WTC11 (cell line): ENCODE data around the gene PSME2. TPM values are rescaled to one million over a fixed set of nuclear protein-coding genes. Genes with fewer than 3 reads are reported as not detected.

ENCODE experiments used
- ATF1 ChIP-seq: sonication (generic); formaldehyde crosslinking; IDR thresholded peaks from 2 replicates; pipeline ENCODE4 v1.8.1; 2023; ENCODE audit warnings: mild to moderate bottlenecking, moderate library complexity, missing genetic modification reagents
- E2F5 ChIP-seq: sonication (generic); formaldehyde crosslinking; IDR thresholded peaks from 2 replicates; pipeline ENCODE4 v1.8.1; 2022; ENCODE audit warnings: mild to moderate bottlenecking, moderate library complexity, missing genetic modification reagents
- JUN ChIP-seq: sonication (generic); formaldehyde crosslinking; IDR thresholded peaks from 2 replicates; pipeline ENCODE4 v1.8.0; 2023; ENCODE audit warnings: mild to moderate bottlenecking, missing genetic modification reagents
- PRRX2 ChIP-seq: fragments of 250-450 bp; sonication (Bioruptor Pico); IDR thresholded peaks from 2 replicates; pipeline ENCODE4 v1.8.0; 2021; ENCODE audit warnings: mild to moderate bottlenecking
- RORB ChIP-seq: fragments of 250-450 bp; sonication (Bioruptor Pico); IDR thresholded peaks from 2 replicates; pipeline ENCODE4 v1.9.0; 2021; ENCODE audit warnings: mild to moderate bottlenecking
- SMAD3 ChIP-seq: sonication (generic); formaldehyde crosslinking; IDR thresholded peaks from 2 replicates; pipeline ENCODE4 v1.8.0; 2022; ENCODE audit warnings: missing genetic modification reagents, mild to moderate bottlenecking, borderline replicate concordance
- STAT6 ChIP-seq: sonication (generic); formaldehyde crosslinking; conservative IDR thresholded peaks from 2 replicates; pipeline ENCODE4 v1.8.1; 2023; ENCODE audit warnings: mild to moderate bottlenecking, low read depth, missing genetic modification reagents, moderate library complexity
- USF1 ChIP-seq: sonication (generic); formaldehyde crosslinking; IDR thresholded peaks from 2 replicates; pipeline ENCODE4 v1.8.0; 2022; ENCODE audit warnings: mild to moderate bottlenecking, missing genetic modification reagents
- ZNF121 ChIP-seq: sonication (generic); formaldehyde crosslinking; IDR thresholded peaks from 2 replicates; pipeline ENCODE4 v1.8.0; 2023; ENCODE audit warnings: missing genetic modification reagents
- ZNF425 ChIP-seq: fragments of 250-450 bp; sonication (Bioruptor Pico); conservative IDR thresholded peaks from 2 replicates; pipeline ENCODE4 v1.9.0; 2021; ENCODE audit warnings: mild to moderate bottlenecking
- ZNF512 ChIP-seq: sonication (generic); formaldehyde crosslinking; IDR thresholded peaks from 2 replicates; pipeline ENCODE4 v1.8.1; 2022; ENCODE audit warnings: missing genetic modification reagents, borderline replicate concordance
- ZNF671 ChIP-seq: fragments of 250-450 bp; sonication (Bioruptor Pico); IDR thresholded peaks from 2 replicates; pipeline ENCODE4 v1.8.0; 2021; ENCODE audit warnings: mild to moderate bottlenecking
- total RNA-seq: library from RNA; stranded (reverse); gene quantifications from 3 replicates; pipeline ENCODE4 v1.2.3, GENCODE V29; 2021
- TF ChIP-seq, protein P1 (sequence below): sonication (generic); formaldehyde crosslinking; IDR thresholded peaks from 2 replicates; pipeline ENCODE4 v1.8.0; 2022; ENCODE audit warnings: mild to moderate bottlenecking, missing genetic modification reagents
- TF ChIP-seq, protein P2 (sequence below): sonication (generic); formaldehyde crosslinking; IDR thresholded peaks from 2 replicates; pipeline ENCODE4 v1.8.0; 2023; ENCODE audit warnings: mild to moderate bottlenecking, missing genetic modification reagents
- TF ChIP-seq, protein P3 (sequence below): fragments of 250-450 bp; sonication (Bioruptor Pico); IDR thresholded peaks from 2 replicates; pipeline ENCODE4 v2.1.2; 2022; ENCODE audit warnings: mild to moderate bottlenecking, moderate library complexity
- TF ChIP-seq, protein P4 (sequence below): sonication (generic); formaldehyde crosslinking; IDR thresholded peaks from 2 replicates; pipeline ENCODE4 v1.8.0; 2022; ENCODE audit warnings: mild to moderate bottlenecking, missing genetic modification reagents
- TF ChIP-seq, protein P5 (sequence below): fragments of 250-450 bp; sonication (Bioruptor Pico); IDR thresholded peaks from 2 replicates; pipeline ENCODE4 v1.9.0; 2021; ENCODE audit warnings: mild to moderate bottlenecking, borderline replicate concordance

PSME2 gene
- total RNA-seq, 1 experiment from 2014 or later = 103 TPM

DNA sequence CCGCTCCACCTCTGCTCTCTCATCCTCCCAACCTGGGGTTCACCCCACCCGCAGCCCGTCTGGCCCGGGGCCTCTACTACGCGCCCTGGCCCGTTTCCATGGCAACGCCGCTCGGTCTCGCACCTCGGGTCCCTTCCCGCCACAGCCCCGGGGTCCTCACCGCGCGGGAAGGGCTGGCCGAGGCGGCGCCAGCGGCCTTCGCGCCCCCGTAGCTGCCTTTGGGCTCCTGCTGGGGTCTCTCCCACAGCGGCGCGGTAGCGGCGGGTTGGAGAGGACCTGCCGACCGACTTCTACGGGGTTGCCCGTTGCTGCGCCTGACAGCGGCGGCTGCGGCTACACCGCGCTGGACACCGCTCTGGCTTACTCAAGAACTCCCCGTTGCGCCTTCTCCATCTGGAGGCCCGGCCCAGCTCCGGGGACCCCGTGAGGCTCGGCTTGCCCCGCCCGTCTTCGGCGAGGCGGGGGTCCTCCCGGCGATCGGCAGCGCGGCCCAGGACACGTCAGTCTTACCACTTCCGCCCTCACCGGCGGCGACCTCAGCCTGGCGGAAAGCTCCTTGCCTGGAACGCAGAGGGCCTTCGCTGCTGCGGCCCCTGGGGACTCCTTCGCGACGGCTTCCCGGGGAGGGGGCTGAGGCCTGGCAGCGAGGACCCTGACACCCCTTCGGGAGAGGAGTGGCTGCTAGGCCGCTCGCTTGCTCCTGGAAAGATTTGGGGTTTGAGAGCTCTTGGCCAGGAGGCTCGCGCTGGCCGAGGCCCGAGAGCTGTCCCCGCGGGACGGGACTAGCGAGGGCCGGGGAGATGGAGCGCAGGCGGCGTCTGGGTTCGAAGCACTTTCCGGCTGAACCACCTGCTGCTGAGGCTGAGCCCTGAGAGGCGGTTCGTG, 49.0 kb upstream of the PSME2 start, which contains the start of gene TM9SF1 (continued):
- TF ChIP-seq ZNF671 (CRISPR knock-in tag) (no peak), USF1 (CRISPR knock-in tag) (peak; percentile 68), E2F5 (peak; percentile 96), PRRX2 (CRISPR knock-in tag) (no peak; the same call in 1 of the 2 replicates), ZNF425 (CRISPR knock-in tag) (no peak), JUN (CRISPR knock-in tag) (peak; percentile 42; the same call in 1 of the 2 replicates), ZNF121 (CRISPR knock-in tag) (no peak), STAT6 (CRISPR knock-in tag) (no peak), ZNF512 (no peak), SMAD3 (CRISPR knock-in tag) (0 out of 2 replicates have a peak, but pooled peaks have one; percentile 33), RORB (no peak), ATF1 (no peak)
- TF ChIP-seq, protein P1, sequence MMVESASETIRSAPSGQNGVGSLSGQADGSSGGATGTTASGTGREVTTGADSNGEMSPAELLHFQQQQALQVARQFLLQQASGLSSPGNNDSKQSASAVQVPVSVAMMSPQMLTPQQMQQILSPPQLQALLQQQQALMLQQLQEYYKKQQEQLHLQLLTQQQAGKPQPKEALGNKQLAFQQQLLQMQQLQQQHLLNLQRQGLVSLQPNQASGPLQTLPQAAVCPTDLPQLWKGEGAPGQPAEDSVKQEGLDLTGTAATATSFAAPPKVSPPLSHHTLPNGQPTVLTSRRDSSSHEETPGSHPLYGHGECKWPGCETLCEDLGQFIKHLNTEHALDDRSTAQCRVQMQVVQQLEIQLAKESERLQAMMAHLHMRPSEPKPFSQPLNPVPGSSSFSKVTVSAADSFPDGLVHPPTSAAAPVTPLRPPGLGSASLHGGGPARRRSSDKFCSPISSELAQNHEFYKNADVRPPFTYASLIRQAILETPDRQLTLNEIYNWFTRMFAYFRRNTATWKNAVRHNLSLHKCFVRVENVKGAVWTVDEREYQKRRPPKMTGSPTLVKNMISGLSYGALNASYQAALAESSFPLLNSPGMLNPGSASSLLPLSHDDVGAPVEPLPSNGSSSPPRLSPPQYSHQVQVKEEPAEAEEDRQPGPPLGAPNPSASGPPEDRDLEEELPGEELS (CRISPR knock-in tag) = peak; percentile 84; the same call in 1 of the 2 replicates
- TF ChIP-seq, protein P2, sequence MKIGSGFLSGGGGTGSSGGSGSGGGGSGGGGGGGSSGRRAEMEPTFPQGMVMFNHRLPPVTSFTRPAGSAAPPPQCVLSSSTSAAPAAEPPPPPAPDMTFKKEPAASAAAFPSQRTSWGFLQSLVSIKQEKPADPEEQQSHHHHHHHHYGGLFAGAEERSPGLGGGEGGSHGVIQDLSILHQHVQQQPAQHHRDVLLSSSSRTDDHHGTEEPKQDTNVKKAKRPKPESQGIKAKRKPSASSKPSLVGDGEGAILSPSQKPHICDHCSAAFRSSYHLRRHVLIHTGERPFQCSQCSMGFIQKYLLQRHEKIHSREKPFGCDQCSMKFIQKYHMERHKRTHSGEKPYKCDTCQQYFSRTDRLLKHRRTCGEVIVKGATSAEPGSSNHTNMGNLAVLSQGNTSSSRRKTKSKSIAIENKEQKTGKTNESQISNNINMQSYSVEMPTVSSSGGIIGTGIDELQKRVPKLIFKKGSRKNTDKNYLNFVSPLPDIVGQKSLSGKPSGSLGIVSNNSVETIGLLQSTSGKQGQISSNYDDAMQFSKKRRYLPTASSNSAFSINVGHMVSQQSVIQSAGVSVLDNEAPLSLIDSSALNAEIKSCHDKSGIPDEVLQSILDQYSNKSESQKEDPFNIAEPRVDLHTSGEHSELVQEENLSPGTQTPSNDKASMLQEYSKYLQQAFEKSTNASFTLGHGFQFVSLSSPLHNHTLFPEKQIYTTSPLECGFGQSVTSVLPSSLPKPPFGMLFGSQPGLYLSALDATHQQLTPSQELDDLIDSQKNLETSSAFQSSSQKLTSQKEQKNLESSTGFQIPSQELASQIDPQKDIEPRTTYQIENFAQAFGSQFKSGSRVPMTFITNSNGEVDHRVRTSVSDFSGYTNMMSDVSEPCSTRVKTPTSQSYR (CRISPR knock-in tag) = peak; percentile 79; the same call in 1 of the 2 replicates
- TF ChIP-seq, protein P3, sequence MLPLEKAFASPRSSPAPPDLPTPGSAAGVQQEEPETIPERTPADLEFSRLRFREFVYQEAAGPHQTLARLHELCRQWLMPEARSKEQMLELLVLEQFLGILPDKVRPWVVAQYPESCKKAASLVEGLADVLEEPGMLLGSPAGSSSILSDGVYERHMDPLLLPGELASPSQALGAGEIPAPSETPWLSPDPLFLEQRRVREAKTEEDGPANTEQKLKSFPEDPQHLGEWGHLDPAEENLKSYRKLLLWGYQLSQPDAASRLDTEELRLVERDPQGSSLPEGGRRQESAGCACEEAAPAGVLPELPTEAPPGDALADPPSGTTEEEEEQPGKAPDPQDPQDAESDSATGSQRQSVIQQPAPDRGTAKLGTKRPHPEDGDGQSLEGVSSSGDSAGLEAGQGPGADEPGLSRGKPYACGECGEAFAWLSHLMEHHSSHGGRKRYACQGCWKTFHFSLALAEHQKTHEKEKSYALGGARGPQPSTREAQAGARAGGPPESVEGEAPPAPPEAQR (CRISPR knock-in tag) = no peak
- TF ChIP-seq, protein P4, sequence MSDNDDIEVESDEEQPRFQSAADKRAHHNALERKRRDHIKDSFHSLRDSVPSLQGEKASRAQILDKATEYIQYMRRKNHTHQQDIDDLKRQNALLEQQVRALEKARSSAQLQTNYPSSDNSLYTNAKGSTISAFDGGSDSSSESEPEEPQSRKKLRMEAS = peak; percentile 99
- TF ChIP-seq, protein P5, sequence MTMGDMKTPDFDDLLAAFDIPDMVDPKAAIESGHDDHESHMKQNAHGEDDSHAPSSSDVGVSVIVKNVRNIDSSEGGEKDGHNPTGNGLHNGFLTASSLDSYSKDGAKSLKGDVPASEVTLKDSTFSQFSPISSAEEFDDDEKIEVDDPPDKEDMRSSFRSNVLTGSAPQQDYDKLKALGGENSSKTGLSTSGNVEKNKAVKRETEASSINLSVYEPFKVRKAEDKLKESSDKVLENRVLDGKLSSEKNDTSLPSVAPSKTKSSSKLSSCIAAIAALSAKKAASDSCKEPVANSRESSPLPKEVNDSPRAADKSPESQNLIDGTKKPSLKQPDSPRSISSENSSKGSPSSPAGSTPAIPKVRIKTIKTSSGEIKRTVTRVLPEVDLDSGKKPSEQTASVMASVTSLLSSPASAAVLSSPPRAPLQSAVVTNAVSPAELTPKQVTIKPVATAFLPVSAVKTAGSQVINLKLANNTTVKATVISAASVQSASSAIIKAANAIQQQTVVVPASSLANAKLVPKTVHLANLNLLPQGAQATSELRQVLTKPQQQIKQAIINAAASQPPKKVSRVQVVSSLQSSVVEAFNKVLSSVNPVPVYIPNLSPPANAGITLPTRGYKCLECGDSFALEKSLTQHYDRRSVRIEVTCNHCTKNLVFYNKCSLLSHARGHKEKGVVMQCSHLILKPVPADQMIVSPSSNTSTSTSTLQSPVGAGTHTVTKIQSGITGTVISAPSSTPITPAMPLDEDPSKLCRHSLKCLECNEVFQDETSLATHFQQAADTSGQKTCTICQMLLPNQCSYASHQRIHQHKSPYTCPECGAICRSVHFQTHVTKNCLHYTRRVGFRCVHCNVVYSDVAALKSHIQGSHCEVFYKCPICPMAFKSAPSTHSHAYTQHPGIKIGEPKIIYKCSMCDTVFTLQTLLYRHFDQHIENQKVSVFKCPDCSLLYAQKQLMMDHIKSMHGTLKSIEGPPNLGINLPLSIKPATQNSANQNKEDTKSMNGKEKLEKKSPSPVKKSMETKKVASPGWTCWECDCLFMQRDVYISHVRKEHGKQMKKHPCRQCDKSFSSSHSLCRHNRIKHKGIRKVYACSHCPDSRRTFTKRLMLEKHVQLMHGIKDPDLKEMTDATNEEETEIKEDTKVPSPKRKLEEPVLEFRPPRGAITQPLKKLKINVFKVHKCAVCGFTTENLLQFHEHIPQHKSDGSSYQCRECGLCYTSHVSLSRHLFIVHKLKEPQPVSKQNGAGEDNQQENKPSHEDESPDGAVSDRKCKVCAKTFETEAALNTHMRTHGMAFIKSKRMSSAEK = no peak
